GM18499 (cell line): ENCODE results near the gene ICA1.
A peak's percentile ranks its signal among the peaks of the same experiment; 100 is the strongest.

Experiments
- ATAC-seq: cut with Tn5 transposase; IDR thresholded peaks from one replicate; pipeline ENCODE4 v1.9.1; 2021; ENCODE audit warnings: moderate number of reproducible peaks; ENCODE audit not compliant: insufficient read depth, unreplicated experiment

The ICA1 gene

DNA sequence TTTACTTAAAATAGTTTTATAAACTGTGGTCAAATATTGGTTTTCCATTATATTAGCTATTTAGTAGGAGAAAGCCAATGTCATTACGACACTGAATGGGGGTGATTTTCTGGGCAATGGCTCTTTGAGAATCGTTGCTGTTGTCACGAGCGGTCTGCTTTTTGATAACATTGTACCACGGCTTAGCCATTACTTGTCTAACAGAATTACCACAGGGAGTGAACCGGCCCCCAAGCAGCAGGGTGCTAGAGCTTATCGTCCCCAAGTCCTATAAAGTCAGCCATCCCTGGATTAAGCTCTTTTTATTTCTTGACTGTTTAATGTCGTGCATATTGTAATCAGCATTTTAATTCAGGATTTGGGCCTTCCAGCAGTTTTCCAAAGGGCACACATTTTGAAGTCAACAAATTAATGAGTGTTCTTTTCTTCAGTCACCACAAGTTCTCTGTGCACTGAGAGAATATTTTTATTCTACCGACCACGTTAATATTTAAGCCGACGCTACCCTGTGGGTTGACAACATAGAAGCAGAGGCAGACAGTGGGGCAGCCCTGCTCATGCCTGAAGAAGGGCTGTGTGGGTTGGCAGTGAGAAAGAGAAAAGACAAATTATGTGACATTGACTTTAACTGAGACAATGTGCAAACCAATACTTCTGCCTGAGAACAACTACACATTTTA, 125.8 kb downstream of the ICA1 start:
- ATAC-seq, result no peak

DNA sequence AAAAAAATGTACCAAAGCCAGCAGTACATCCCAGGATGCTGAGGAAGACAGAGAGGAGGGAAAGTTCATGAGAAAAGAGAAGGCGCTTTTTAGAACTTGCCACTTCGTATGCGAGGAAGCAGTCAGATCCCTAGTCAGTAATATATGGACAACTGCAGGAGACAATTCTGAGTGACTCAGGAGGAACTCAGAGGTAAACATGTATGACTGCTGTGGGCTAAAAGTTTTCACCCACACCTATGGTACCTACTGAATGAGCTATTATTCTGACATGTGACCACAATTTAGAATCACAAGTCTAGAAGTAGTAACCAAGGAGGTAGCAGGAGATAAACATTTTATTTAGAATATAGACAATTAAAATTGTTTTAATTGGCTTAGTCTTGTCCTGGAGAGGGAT, 126.5 kb downstream of the ICA1 start:
- no peak for ATAC-seq

DNA sequence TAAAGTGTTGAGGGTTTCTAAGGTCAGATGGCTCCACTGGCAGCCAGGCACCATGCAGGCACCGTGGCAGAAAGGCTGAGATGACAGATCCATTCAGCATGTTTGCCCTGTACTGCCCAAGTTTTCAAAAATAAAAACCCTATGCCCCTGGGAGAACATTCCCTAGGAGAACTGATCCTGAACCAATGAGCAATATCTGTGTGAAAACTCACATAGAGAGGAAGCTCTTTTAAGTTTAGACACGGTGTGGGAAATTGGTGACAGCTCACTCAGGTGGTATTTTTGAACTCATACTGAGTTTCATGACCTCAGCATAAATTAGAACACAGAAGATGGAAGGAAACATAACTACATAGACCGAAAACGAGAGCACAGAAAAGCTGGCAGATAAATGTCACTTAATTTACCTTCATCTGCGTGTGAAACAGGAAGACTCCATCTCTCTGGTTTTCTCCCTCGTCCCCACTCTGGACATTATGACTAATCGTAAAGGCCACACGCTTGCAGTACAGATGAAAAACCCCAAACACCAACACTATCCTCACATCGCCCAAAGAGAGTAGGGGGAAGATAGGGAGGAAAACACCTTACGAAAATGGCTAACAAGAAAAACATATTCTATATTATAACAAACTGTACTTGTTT, 127.8 kb downstream of the ICA1 start:
- ATAC-seq, result peak; percentile 51

DNA sequence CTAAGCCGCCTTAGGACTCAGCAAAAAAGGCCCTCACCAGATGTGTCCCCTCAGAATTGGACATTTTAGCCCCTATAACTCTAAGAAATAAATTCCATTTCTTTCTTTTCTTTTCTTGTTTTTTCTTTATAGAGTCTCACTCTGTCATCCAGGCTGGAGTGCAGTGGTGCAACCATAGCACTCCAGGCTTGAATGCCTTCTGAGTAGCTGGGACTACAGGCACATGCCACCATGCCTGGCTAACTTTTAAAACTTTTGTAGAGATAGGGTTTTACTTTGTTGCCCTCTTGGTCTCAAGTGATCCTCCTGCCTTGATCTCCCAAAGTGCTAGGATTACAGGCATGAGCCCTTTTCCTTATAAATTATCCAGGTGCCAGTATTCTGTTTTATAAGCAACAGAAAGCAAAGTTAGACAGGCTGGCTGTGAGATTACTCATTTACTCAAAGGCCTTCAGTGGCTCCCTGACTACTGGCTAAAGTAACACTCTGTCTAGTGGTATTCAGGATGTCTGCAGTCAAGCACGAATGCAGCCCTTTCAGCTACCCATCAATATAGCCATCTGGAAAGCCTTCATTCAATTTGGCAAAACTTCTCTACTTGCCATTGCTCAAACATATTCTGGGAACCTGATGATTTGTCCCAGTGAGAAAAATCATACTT, 128.6 kb downstream of the ICA1 start:
- no peak for ATAC-seq

DNA sequence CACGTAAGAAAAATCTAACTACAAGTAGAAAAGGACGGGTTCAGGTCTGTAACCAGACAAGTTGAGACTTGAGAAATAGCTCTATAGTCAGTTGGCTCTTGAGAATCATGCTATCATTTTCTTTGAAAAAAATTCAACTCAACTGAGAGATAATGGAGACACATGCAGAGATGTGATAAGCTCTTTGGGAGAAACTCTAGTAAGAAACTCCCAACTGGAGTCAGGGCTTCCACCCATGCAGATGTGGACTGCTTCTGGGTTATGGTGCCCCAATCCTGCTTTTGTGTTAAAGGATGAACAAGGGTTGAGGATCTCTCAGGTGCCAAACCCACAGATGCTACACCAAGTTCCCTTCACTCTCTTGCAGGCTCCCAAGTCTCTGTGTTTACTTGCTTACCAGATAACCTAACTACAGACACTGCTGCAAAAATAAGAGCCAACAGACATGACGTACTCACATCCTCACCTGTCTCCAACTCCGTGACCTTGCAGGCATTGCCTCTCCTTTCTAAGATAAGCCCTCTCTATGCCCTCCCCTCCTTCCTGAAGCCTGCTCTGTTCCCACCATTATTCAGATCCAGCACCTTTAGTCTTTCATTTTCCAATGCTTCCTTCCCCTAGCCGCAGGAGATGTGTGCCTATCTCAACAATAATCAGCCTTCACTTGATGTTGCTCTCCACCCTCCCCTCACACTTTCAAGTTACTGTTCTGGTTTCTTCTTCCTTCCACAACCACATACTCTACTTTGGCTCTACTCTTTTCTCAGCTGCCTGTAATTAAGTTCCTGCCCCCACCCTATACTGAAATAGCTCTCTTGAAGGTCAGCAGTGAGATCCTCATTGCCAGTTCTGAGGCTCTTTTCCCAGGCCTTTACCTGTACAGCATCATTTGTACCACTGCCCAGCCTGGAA, 130.0 kb downstream of the ICA1 start:
- ATAC-seq, result peak; percentile 25

DNA sequence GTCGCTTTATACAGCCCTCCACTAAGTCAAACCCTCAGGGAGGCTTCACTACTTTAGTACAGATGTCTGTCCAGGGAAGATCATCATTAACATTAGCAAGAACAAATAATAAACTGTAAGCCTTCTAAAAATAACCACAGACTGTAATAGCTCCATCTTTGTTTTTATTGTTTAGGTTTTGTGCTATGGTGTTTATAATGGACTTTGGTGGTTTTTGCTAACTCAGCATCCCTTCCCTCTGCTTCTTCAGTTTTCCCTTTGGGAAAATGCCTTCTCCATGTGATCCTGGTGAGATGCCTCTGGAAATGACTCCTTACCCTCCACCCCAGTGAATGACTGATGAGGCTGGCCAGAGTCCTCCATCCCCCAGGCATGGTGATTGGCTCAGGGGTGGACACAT, 131.3 kb downstream of the ICA1 start:
- ATAC-seq, result no peak

DNA sequence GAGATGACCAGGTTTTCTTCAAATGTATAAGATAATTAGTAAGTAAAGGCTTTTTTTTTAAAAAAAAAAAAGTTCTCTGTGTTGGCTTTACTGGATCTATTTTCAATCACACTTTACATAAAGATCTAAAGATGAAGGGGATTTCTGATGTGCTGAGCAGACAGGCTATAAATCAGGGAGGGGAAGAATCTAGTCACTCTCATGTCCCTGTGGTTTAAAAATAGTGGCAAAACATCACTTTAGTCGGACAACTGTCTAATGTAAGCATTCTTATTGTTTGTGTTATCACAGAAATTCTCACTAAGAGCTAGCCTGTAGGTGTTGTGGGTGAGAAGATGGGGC, 132.7 kb downstream of the ICA1 start:
- no peak for ATAC-seq

DNA sequence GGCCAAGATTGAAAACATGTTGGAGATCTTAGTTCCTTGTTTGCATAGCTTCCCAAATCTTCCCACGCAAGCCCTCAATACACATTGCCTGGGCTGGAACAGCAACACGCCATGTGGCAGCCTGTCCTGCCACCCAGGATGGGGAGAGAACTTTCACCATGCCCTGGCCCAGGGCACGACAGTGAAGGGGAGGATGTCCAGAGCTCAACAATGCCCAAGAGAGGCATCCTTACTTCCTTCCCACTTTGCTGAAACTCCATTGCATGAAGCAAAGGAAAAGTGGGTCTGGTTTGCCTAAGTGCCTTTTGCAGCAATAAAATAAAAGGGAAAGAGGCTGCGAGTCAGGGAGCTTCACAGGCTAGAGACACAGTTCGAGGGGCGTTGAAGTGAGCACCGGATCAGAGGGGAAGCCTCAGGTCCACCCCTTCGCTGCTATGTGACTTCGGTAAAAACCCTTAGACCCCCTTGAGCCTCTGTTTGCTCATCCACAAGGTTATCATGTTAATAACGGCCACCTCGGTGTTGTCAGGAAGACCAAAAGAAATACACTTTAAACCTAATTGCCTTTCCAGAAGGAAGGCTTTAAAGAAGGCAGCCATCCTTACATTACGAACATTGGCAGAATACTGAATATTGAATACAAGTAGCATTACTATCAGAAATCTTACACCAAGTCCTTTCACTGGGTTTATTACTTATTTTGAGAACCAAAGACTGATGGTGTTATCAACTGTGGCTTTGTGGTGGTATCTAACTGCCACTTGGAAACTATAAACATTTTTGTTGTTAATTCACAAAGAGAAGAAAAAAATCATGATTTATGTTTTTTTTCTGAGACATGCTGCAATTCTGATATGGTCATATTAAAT, 133.3 kb downstream of the ICA1 start:
- no peak for ATAC-seq

DNA sequence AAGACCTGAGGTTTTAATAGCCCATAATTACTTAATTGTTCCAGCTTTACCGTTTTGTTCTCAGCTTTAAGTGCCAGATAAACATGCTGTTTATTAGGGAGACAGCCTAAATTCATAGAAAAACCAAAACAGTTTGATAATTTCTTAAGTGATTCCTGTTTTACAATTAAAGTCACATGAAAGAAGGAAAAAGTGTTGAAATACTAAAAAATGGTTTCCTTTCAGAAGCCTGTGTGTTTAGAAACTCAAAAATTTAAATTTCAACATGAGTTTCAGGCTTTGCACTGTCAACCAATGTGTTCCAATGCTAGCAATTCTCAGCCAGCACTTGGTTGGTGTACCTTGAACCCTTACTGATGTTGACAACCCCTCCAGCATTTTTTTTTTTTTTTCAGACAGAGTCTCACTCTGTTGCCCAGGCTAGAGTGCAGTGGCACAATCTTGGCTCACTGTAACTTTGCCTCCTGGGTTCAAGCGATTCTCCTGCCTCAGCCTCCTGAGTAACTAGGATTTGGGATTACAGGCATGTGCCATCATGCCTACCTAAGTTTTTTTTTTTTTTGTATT, 135.3 kb downstream of the ICA1 start:
- ATAC-seq, result no peak

DNA sequence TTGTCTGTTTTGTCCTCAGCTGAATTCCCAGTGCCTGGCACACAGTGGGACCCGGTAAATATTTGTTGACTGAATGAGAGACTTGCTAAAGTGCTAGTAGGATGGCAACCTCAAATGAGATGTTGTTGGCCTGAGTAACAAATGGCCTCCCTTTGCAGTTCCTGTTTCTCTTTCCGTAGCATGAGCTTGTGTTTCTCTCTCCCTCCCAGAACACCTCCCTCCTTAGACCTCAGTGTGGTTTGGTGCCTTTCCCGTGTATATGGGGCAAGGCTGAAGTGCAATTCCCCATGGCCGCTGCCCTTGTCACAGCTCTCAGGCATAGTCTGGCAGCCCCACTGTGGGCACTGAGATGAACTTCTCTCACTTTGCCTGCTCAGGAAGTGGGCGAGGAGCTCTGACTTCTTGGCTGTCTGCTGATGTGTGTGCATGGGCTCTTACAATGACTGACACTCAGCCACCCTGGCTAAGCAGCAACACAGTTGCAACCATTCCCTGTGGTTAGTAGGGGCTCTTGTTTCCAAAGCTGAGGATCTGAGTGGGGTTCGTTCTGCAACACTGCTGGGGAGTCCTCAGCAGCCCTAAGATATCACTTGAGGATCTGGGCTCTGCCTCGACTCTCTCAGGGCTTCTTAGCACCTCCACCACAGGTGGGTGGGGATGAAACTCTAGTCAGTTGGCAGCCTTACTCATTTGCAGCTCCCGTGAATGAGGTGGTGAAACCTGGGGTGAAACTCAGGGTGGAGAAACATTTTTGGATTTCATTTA, 136.1 kb downstream of the ICA1 start:
- ATAC-seq, result peak; percentile 51

DNA sequence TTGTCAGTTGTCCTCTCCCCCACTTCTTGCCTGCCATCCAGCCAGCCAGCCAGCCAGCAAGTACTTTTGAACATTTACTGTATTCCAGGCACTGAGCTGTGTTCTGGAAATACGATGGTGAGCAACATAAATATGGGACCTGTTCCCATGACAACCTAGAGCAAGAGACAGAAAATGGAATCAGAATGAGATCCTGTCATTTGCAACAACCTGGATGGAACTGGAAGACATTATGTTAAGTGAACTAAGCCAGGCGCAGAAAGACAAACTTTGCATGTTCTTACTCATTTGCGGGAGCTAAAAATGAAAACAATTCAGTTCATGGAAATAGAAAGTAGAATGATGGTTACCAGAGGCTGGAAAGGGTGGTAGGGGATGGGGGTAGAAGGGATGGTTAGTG, 140.7 kb downstream of the ICA1 start:
- no peak for ATAC-seq

DNA sequence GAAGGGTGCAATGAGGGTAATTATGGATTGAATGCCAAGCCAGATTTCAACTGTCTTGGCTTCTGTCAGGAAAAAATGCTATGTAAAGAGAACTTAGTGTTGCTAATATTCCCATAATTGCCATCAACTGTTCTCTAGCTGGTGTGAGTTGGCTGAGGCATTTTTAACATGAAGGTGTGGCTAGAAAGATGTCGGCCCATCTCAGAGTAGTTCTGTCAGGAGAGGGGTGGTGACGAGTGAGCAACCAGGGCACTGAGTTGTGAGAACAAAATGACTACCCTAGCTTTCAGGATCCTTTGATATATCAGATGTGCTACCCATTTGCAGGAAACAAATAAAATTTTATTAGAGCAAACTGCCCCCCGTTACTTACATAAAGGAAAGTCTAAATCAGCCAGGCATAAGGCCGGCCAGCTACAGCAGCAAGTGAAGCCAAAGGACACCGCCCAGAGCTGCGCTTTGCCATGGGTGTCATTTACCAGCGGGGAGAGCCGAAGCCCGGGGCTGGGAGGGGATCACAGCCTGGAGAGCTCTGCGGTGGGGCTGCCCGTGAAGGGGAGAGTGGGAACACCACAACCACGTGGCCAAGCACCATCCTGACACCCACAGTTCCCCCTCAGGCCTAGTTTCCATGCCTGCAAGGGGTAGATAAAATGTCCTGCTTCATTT, 141.4 kb downstream of the ICA1 start:
- ATAC-seq, result no peak

DNA sequence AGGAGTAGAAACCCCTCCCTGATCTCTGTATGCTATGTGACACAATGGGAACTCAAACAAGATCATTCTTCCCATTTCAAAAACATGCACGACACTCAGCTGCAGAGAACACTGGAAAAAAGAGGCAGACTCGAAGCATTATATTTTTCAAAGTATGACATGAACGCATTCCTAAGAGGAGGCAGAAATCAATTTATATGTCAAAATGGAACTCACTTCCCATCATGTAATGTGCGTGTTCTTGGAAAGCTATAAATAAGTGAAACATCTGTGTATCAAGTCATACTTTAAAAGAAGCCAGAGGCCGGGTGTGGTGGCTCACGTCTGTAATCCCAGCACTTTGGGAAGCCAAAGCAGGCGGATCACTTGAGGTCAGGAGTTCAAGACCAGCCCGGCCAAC, 142.7 kb downstream of the ICA1 start:
- ATAC-seq, result no peak

DNA sequence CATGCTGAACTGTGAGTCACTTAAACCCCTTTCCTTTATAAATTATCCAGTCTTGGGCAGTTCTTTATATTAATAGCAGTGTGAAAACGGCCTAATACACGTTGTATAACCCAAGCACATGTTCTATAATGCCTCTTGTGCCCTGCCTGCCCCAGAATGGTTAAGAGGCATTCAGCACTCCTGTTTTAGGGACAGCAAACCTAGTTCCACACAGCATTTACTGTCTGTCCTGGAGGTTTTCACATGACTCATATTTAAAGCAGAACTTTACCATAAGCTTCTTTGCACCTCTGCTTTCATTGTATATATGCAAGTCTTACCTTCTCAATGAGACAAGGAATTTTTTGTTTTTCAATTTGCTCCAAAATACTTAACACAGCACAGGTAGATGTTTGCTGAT, 144.8 kb downstream of the ICA1 start:
- no peak for ATAC-seq

DNA sequence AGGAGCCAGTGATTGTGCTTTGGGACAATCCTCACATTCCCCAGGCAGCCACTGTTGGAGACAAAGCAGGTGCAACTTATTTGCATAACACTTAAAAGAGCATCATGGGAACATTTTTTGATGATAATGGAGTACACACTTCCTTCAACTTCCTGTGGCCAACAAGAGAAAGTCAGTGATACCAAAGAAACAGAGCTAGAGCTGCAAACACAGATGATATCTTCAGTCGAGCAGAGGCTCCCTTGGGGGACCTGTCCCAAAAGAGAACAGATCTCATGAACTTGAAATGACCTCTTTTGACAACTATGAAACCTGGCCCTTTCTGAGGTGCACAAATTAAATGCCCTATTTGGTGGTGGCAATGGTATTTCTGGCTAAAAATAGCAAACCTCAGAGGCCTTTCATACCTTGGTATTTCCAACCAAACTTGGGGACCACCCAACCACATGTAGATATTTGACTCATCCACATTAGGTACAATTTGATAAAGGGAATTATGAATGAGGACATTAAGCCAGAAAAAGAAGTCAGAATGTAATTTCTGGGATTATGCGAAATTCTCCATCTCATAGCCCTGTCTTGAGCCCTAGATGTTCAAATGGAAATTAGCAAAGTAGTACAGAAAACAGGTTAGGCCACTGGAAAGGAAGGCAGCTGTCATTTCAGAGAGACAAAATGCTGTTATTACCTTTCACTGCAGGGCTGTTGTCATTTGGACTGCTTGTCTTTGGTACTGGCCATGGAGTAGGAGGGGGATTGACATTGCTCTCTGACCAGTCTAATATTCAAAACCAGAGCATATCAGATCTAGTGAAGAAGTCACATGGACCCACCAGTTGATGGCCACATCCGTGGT, 146.2 kb downstream of the ICA1 start:
- peak; percentile 90 for ATAC-seq

DNA sequence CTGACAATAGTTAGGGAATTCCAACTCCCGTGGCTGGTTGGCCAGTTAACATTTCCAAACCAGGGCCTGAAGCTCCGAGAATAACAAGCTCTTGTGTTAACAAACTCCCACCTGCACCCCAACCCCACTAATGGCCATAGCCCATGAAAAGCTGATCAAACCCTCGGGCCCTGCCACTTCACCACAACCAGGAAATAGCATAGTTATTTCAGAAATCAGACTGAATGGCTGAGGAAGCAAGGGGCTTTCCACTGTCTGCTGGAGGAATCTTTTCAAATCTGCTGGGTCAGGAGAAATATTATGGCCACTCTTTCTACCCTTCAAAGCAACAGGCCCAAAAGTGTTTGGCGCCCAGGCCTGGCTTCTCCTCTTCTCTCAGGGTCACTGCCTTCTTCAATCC, 147.8 kb downstream of the ICA1 start:
- ATAC-seq, result no peak

DNA sequence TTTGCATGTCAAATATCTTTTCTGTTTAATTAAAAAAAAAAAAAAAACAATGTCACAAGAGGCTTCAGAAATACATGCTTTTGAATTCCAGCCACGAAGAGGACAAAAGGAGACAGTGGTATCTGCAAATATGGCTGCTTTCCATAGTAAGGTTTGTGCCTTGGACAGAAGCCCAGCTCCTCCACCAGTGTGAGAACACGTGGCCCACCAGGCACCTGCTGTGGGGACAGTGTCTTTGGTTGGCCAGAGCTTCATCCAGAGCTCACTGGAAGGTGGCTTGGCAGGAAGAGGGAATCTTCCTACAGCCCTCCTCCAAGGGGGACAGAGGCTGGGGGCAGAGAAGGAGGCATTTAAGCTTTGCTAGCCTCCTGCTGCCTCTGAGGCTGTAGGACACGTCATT, 148.8 kb downstream of the ICA1 start:
- no peak for ATAC-seq

DNA sequence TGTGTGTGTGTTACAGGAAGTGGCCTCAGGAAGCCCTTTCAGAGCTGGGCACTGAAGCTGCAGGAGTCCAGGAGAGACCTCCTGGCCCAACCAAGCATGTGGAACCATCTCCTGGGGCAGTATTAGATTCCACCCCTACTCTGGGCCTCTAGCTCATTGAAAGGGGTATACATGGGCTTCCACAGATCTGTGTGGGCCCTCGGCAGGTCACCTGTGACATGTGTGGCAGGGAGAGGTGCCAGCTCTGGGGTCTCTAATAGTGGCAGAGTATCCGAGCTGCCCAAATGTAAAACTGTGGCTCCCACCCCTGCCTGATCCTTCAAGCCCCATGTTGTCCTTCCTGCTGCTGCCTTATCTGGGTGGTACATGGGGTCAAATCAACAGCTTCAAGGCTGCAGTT, 149.3 kb downstream of the ICA1 start:
- ATAC-seq, result no peak
